Transverse colon (tissue), 3 donors: ENCODE data around the gene TBX10.

Experiments
- POLR2A ChIP-seq: fragments of 450-650 bp; IDR thresholded peaks from one replicate; pipeline ENCODE4 v1.6.1; 2016; ENCODE audit warnings: antibody characterized with exemption, mild to moderate bottlenecking, moderate library complexity
- TF ChIP-seq, protein P1 (sequence below), 5 experiments: fragments of 200-600 bp in 3 of 5; fragments of 450-650 bp in 2 of 5; sonication (generic) in 3 of 5; IDR thresholded peaks; 1 replicate in 2 of 5; 2 replicates in 3 of 5; pipeline ENCODE4 v1.5.1; 2016 to 2017; ENCODE audit warnings: antibody characterized with exemption in 5 of 5, inconsistent platforms in 3 of 5, mild to moderate bottlenecking in 2 of 5, moderate library complexity in 1 of 5

DNA sequence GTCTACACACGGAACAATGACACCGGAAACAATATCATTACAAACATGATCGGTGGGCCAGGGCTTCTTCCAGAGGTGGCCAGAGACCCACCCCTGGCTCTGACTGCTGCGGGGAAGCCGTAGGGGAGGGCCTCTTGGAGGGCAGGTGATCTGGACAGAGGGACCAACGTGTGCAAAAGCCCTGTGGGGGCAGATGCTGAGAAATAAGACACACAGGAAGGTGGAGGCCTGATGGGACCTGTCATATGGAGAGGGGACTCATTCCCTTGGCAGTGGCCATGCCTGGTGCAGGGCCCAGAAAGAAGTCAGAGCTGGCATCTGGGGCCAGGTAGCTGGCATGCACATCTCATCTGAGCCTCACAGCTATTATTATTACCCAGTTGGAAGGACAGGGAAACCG is 33.8 kb upstream of the TBX10 start:
- TF ChIP-seq, protein P1, sequence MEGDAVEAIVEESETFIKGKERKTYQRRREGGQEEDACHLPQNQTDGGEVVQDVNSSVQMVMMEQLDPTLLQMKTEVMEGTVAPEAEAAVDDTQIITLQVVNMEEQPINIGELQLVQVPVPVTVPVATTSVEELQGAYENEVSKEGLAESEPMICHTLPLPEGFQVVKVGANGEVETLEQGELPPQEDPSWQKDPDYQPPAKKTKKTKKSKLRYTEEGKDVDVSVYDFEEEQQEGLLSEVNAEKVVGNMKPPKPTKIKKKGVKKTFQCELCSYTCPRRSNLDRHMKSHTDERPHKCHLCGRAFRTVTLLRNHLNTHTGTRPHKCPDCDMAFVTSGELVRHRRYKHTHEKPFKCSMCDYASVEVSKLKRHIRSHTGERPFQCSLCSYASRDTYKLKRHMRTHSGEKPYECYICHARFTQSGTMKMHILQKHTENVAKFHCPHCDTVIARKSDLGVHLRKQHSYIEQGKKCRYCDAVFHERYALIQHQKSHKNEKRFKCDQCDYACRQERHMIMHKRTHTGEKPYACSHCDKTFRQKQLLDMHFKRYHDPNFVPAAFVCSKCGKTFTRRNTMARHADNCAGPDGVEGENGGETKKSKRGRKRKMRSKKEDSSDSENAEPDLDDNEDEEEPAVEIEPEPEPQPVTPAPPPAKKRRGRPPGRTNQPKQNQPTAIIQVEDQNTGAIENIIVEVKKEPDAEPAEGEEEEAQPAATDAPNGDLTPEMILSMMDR (IDR thresholded peaks at IDR 0.05): no peak
- TF ChIP-seq POLR2A: no peak
